HEK293 (cell line): ENCODE measurements around the gene IL4I1.

Experiments used
- KLF16 ChIP-seq: fragments of 450-650 bp; formaldehyde crosslinking; IDR thresholded peaks from 2 replicates; pipeline ENCODE4 v1.5.1; 2017; ENCODE audit warnings: missing biosample characterization, missing genetic modification characterization
- KLF7 ChIP-seq: fragments of 450-650 bp; formaldehyde crosslinking; IDR thresholded peaks from 2 replicates; pipeline ENCODE4 v1.5.1; 2016; ENCODE audit warnings: missing biosample characterization, missing genetic modification characterization, borderline replicate concordance
- PRDM10 ChIP-seq: fragments of 450-650 bp; formaldehyde crosslinking; IDR thresholded peaks from 2 replicates; pipeline ENCODE4 v1.5.1; 2016; ENCODE audit warnings: missing biosample characterization, missing genetic modification characterization
- SP3 ChIP-seq: fragments of 450-650 bp; formaldehyde crosslinking; IDR thresholded peaks from 2 replicates; pipeline ENCODE4 v1.5.1; 2016; ENCODE audit warnings: missing biosample characterization, missing genetic modification characterization
- ZBTB26 ChIP-seq: fragments of 450-650 bp; formaldehyde crosslinking; optimal IDR thresholded peaks from 2 replicates; pipeline ENCODE3; 2016; ENCODE audit warnings: missing biosample characterization, mild to moderate bottlenecking, missing genetic modification characterization
- ZBTB48 ChIP-seq: fragments of 450-650 bp; formaldehyde crosslinking; IDR thresholded peaks from 2 replicates; pipeline ENCODE4 v1.5.1; 2016; ENCODE audit warnings: missing biosample characterization, missing genetic modification characterization
- ZBTB7A ChIP-seq: fragments of 450-650 bp; formaldehyde crosslinking; IDR thresholded peaks from 2 replicates; pipeline ENCODE4 v1.5.1; 2016; ENCODE audit warnings: low read depth, missing biosample characterization, missing genetic modification characterization
- ZEB2 ChIP-seq: fragments of 450-650 bp; formaldehyde crosslinking; IDR thresholded peaks from 2 replicates; pipeline ENCODE4 v1.5.1; 2016; ENCODE audit warnings: missing biosample characterization, missing genetic modification characterization
- ZFHX2 ChIP-seq: fragments of 450-650 bp; formaldehyde crosslinking; conservative IDR thresholded peaks from 2 replicates; pipeline ENCODE4 v1.5.1; 2016; ENCODE audit warnings: missing biosample characterization, missing genetic modification characterization
- ZNF214 ChIP-seq: fragments of 450-650 bp; formaldehyde crosslinking; IDR thresholded peaks from 2 replicates; pipeline ENCODE4 v1.5.1; 2017; ENCODE audit warnings: missing biosample characterization, mild to moderate bottlenecking, missing genetic modification characterization, borderline replicate concordance
- ZNF223 ChIP-seq: fragments of 450-650 bp; formaldehyde crosslinking; IDR thresholded peaks from 2 replicates; pipeline ENCODE4 v1.5.1; 2016; ENCODE audit warnings: missing biosample characterization, missing genetic modification characterization
- ZNF354C ChIP-seq: fragments of 450-650 bp; formaldehyde crosslinking; IDR thresholded peaks from 2 replicates; pipeline ENCODE4 v1.5.1; 2016; ENCODE audit warnings: missing biosample characterization, missing genetic modification characterization, low read depth, borderline replicate concordance
- ZNF398 ChIP-seq: fragments of 450-650 bp; formaldehyde crosslinking; IDR thresholded peaks from 2 replicates; pipeline ENCODE4 v1.5.1; 2017; ENCODE audit warnings: missing biosample characterization, missing genetic modification characterization
- ZNF404 ChIP-seq: fragments of 450-650 bp; formaldehyde crosslinking; IDR thresholded peaks from 2 replicates; pipeline ENCODE4 v1.5.1; 2017; ENCODE audit warnings: missing biosample characterization, missing genetic modification characterization
- ZNF518A ChIP-seq: fragments of 450-650 bp; formaldehyde crosslinking; conservative IDR thresholded peaks from 2 replicates; pipeline ENCODE4 v1.5.1; 2016; ENCODE audit warnings: low read depth, missing biosample characterization, missing genetic modification characterization
- ZNF544 ChIP-seq: fragments of 450-650 bp; formaldehyde crosslinking; IDR thresholded peaks from 2 replicates; pipeline ENCODE4 v1.5.0; 2017; ENCODE audit warnings: missing biosample characterization, missing genetic modification characterization
- ZNF654 ChIP-seq: fragments of 450-650 bp; formaldehyde crosslinking; IDR thresholded peaks from 2 replicates; pipeline ENCODE4 v1.5.1; 2016; ENCODE audit warnings: low read depth, missing biosample characterization, missing genetic modification characterization
- ZNF660 ChIP-seq: fragments of 450-650 bp; IDR thresholded peaks from 2 replicates; pipeline ENCODE4 v1.5.1; 2018; ENCODE audit warnings: missing biosample characterization, mild to moderate bottlenecking, missing genetic modification characterization
- ZNF670 ChIP-seq: fragments of 450-650 bp; formaldehyde crosslinking; IDR thresholded peaks from 2 replicates; pipeline ENCODE4 v1.5.1; 2016; ENCODE audit warnings: missing biosample characterization, missing genetic modification characterization, low read depth
- ZSCAN16 ChIP-seq: fragments of 450-650 bp; formaldehyde crosslinking; IDR thresholded peaks from 2 replicates; pipeline ENCODE4 v1.5.1; 2016; ENCODE audit warnings: missing biosample characterization, missing genetic modification characterization
- TF ChIP-seq, protein P1 (sequence below): fragments of 450-650 bp; IDR thresholded peaks from 2 replicates; pipeline ENCODE4 v1.5.1; 2018; ENCODE audit warnings: missing biosample characterization, missing genetic modification characterization
- TF ChIP-seq, protein P2 (sequence below): fragments of 450-650 bp; formaldehyde crosslinking; IDR thresholded peaks from 2 replicates; pipeline ENCODE4 v1.5.1; 2016; ENCODE audit warnings: missing biosample characterization, missing genetic modification characterization

IL4I1 gene

DNA sequence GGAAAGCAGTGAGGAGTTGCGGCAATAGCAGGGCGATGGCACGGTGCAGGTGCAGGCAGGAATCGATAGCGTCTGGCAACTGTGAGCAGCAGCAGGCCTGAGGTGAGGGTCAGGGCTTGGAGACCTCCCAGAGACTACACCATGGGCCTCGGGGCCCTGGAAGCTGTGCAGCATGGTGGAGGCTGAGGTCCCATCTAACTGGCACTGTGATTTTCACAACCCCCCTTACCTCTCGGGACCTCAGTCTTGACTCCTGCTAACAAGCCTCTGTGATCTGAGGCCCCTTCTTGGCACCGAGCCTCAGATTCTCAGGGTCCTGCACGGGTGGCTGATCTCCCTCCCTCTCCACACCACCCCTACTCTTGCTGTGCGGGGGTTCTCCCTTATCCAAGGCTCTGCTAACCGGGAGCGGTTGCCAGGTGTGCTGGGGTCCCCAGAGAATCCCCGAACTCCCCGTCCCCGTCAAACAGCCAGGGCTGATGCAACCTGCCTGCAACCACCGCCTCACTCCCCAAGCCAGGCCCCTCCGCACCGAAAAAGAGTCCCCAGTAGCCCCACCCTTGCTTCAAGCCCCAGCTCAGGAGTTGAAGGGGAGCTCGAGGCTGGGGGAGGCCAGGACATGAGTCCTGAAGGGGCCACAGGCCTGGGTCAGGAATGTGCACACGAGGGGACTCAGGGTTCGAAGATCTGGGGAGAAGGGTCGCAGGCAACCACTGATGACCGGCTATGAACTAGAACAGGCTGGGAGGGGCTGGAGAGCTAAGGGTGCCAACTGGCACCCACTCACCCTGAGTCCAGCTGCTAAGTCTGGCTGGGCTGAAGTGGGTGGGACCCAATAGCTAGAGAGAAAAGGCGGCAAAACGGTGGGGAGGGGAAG lies 27.6 kb upstream of the IL4I1 start (continued):
- TF ChIP-seq ZNF518A (tag by site-specific recombination) (peak; percentile 24; the same call in 1 of the 2 replicates), ZBTB7A (tag by site-specific recombination) (no peak), SP3 (peak; percentile 33; the same call in 1 of the 2 replicates), ZNF660 (tag by site-specific recombination) (0 out of 2 replicates have a peak, but pooled peaks have one; percentile 38), ZNF354C (tag by site-specific recombination) (no peak), PRDM10 (tag by site-specific recombination) (peak; percentile 59; the same call in 1 of the 2 replicates), KLF7 (tag by site-specific recombination) (peak; percentile 36; the same call in 1 of the 2 replicates), ZSCAN16 (tag by site-specific recombination) (peak; percentile 50; the same call in 1 of the 2 replicates), ZEB2 (peak; percentile 87), ZNF398 (tag by site-specific recombination) (peak; percentile 70), ZNF544 (tag by site-specific recombination) (no peak), ZBTB48 (tag by site-specific recombination) (peak; percentile 51; the same call in 1 of the 2 replicates), KLF16 (tag by site-specific recombination) (peak; percentile 95), ZNF223 (peak; percentile 86), ZNF214 (no peak), ZNF404 (0 out of 2 replicates have a peak, but pooled peaks have one; percentile 41), ZBTB26 (tag by site-specific recombination) (no peak), ZNF654 (tag by site-specific recombination) (no peak), ZFHX2 (tag by site-specific recombination) (peak; percentile 72), ZNF670 (tag by site-specific recombination) (no peak)
- TF ChIP-seq, protein P1, sequence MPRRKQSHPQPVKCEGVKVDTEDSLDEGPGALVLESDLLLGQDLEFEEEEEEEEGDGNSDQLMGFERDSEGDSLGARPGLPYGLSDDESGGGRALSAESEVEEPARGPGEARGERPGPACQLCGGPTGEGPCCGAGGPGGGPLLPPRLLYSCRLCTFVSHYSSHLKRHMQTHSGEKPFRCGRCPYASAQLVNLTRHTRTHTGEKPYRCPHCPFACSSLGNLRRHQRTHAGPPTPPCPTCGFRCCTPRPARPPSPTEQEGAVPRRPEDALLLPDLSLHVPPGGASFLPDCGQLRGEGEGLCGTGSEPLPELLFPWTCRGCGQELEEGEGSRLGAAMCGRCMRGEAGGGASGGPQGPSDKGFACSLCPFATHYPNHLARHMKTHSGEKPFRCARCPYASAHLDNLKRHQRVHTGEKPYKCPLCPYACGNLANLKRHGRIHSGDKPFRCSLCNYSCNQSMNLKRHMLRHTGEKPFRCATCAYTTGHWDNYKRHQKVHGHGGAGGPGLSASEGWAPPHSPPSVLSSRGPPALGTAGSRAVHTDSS (tag by site-specific recombination) = 0 out of 2 replicates have a peak, but pooled peaks have one; percentile 31
- TF ChIP-seq, protein P2, sequence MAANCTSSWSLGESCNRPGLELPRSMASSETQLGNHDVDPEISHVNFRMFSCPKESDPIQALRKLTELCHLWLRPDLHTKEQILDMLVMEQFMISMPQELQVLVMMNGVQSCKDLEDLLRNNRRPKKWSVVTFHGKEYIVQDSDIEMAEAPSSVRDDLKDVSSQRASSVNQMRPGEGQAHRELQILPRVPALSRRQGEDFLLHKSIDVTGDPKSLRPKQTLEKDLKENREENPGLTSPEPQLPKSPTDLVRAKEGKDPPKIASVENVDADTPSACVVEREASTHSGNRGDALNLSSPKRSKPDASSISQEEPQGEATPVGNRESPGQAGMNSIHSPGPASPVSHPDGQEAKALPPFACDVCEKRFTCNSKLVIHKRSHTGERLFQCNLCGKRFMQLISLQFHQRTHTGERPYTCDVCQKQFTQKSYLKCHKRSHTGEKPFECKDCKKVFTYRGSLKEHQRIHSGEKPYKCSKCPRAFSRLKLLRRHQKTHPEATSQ (tag by site-specific recombination) = no peak
